HFF-Myc (cell line): Measurements from ENCODE around the gene VIP.
"Not testable (repeated sequence)": the region's sequence is repeated elsewhere in the genome, so short reads cannot be mapped to it uniquely, and the experiment has no call there.

ENCODE experiments used
- DNase-seq: peaks from one replicate; pipeline ENCODE4 v3.0.0-alpha.2; 2011; ENCODE audit warnings: low read depth; ENCODE audit errors: extremely low read depth
- H3K4me3 ChIP-seq: replicated peaks from 2 replicates; pipeline ENCODE4 v1.5.1; 2011; ENCODE audit warnings: low read depth, mild to moderate bottlenecking, control low read depth, low read length
- TF ChIP-seq, protein P1 (sequence below): IDR thresholded peaks from 2 replicates; pipeline ENCODE4 v1.5.1; 2012; ENCODE audit warnings: mild to moderate bottlenecking, low read depth, low read length, control low read depth; ENCODE audit errors: missing control alignments

The VIP gene

DNA sequence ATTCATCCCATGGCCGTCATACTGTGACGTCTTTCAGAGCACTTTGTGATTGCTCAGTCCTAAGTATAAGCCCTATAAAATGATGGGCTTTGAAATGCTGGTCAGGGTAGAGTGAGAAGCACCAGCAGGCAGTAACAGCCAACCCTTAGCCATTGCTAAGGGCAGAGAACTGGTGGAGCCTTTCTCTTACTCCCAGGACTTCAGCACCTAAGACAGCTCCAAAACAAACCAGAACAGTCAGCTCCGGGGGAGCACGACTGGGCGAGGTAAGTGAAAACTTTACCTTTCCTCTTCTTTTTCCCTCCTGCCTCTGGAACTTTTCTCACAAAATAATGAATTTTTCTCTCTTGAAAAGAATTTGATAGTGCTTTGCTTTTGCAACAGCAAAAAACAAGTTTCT, at the start of gene VIP:
Gene VIP, plus strand, starts transcription at position 104 of the 400 bp plus-strand sequence. CDS start 1,381 bp downstream, outside the sequence.
- H3K4me3 ChIP-seq, result no peak within 1 kb of the TSS
- peak; percentile 7 for DNase-seq
- TF ChIP-seq, protein P1, sequence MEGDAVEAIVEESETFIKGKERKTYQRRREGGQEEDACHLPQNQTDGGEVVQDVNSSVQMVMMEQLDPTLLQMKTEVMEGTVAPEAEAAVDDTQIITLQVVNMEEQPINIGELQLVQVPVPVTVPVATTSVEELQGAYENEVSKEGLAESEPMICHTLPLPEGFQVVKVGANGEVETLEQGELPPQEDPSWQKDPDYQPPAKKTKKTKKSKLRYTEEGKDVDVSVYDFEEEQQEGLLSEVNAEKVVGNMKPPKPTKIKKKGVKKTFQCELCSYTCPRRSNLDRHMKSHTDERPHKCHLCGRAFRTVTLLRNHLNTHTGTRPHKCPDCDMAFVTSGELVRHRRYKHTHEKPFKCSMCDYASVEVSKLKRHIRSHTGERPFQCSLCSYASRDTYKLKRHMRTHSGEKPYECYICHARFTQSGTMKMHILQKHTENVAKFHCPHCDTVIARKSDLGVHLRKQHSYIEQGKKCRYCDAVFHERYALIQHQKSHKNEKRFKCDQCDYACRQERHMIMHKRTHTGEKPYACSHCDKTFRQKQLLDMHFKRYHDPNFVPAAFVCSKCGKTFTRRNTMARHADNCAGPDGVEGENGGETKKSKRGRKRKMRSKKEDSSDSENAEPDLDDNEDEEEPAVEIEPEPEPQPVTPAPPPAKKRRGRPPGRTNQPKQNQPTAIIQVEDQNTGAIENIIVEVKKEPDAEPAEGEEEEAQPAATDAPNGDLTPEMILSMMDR, result no peak

DNA sequence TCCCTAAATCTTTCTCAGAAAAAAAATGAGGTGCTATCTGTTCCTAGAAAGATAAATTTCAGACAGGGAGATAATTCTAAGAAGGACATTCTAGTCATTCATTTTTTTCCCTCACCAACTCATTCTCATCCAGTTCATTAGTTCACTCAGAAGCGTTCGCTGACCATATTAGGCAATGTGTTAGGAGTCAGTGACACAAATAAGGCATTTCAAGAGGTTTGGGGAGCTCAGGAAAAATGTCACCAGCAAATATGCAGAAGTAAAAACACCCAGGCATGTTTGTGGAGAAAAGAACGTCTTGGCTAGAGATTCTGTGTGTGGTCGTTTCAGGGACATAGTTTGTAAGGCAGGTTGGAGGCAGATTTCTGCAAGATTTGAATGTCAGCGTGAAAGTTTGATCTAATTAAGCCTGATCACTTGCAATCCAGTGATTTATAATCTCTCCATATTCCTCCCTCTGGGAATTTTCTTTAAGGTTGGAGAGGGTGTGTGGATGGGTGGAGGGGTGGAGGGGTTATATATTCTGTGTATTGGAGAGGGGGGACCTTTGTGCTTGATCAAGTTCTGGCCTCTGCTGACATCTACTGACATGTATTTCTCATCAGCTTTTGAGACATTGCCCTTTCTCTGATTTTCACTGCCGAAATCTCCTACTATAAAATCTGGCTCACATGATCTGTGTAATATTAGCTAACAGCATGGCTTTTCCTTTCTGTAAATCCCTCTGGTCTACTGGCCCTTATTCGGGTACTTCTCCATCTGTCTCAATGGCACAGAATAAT, 49.3 kb upstream of the VIP start:
- no peak for DNase-seq
- TF ChIP-seq, protein P1, result no peak

DNA sequence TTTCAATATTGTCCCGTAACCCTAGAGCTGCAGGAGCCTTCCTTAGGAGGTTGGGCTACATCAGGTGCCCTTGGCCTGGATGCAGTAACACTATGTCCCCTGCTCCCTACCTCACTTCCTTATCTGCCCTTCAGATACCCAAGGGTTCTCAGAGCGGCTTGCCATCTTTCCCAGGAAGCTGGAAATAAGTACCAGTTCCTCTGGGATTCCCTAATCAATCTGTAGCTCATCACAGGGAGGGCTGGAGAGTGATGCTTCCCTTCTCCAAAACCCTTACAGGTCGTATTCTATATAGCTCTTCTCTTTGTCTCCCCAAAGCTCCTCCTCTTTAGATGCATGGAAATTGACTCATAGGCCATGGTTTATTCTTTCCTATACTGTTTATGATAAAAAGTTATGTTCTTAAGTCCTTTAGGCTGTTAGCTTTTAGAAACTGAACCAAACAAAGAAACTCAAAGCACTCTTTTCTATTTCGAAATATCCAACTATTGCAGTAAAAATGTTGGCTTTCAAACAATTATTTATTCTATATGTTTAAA, 48.7 kb upstream of the VIP start:
- no peak for DNase-seq
- H3K4me3 ChIP-seq, result no peak overlapping the region
- TF ChIP-seq, protein P1, result no peak

More for the DNA sequence above, 49.3 kb upstream of the VIP start:
- no peak overlapping the region for H3K4me3 ChIP-seq

DNA sequence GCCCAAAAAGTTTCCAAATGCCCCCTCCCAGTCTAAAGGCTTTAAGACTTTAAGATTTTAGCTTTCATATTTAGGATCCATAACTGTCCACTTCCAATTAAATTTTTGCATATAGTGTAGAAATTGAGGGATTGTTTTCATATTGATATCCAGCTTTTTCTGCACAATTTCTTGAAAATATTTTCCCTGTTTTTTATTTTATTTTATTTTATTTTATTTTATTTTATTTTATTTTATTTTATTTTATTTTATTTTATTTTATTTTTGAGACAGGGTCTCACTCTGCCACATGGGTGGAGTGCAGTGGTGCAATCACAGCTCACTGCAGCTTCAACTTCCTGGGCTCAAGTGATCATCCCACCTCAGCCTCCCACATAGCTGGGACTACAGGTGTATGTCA, 46.8 kb upstream of the VIP start:
- DNase-seq, H3K4me3 ChIP-seq: not testable (repeated sequence)

DNA sequence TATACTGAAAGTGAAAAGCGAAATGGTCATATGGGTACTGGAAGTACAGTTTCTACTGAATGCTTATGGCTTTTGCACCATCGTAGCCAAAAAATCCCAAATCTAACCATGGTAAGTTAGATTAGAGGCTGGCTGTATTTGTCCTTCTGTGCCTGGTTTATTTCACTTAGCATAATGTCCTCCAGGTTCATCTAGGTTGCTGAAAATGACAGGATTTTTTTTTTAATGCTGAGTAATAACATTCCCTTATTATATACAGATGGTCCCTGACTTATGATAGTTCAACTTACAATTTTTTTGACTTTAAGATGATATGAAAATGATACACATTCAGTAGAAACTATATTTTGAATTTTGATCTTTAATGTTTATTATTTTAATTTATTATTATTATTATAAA, 45.3 kb upstream of the VIP start:
- TF ChIP-seq, protein P1, result no peak
- H3K4me3 ChIP-seq, result no peak overlapping the region
- no peak for DNase-seq

DNA sequence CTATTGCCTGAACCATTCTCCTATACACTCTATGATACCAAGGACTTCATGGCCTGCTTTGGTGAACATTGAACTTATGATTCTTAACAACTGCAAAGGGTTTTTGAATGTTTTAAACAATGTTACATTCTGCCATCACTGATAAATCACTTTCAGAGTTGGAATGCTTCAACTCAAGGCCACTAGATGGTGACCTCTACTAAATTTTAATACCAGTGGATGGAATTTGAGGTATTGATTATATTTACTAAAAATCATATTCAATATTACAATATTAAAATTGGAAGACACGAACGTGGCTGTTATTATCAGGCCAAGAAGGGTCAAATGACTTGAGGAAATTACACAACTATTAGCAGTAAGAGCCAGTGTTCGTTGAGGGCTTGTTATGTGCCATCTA, 34.3 kb upstream of the VIP start:
- no peak overlapping the region for H3K4me3 ChIP-seq

DNA sequence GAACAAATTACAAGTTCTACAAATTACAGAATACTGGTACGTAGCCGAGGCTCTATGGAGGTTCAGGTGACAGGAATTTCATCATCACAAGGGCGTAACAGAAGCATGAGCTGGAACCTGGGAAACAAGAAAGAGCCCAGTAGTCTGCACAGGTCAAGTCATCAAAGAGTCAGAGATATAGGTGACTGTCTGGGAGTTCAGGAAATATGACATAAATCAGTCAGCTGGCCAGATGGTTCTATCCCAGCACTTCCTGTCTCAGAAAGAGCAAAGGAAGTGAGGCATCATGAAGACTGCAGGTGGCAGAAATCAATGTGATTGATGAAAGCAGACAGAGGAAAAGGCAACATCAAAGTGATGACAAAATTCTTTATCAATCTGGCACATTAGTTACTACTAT, 29.6 kb upstream of the VIP start:
- no peak for DNase-seq
- TF ChIP-seq, protein P1, result no peak
- no peak overlapping the region for H3K4me3 ChIP-seq

More for the DNA sequence above, 34.3 kb upstream of the VIP start:
- no peak for DNase-seq
- TF ChIP-seq, protein P1, result no peak
